ENCODE data around the gene ZNF474.

The ZNF474 gene

DNA sequence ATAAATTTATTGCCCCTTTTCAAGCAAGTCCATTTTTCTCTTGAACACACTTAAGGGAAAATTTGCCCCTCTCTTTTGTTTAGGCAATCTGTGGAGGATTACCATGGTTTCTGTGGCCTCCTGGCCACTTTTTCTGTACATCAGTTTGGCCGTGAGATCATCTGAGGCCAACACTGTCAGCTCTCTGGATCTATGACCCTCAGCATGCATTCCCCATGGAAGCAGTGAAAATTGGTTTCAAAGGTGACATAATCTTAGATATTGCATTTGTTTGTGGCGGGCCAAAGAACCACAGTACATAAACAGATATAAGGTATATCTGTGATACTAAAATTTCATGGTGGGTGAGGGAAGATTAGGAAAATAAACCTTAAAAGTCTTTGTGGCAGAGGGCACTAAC, 4.6 kb upstream of the ZNF474 start:
- no peak for TF ChIP-seq CTCF (conservative IDR thresholded peaks at IDR 0.05; ENCODE audit: control insufficient read depth, insufficient read depth, low read depth, low read length)
- H3K4me3 ChIP-seq (ENCODE audit: control insufficient read depth, low read depth, low read length): no peak overlapping the region
- no peak for DNase-seq (ENCODE audit: low read depth)

DNA sequence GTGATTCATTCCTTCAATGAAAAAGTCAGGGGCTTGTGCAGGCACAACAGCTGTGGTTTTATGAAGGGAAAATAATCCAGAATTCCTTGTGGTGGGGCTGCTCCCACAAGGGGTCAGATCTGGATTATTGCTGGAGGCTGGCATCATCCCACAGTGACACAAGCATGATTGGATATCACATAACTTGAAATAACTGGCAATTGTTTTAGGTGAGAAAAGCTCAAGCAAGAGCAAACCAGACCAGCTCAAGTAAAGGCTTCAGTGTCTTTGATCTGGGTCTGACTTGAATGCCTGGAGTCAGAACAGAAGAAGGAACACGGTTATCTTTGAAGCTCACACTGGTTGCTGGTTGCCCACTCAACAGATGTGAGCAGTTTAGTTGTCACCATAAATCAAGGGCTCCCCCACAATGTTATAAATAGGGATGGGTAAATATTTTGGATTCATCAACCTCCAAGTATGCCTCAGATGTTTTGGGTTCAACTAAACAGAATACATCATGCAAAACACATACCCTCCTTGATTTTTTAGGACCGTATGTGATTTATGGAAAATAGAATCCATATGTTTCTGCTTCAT, 3.1 kb upstream of the ZNF474 start:
- no peak for TF ChIP-seq CTCF (conservative IDR thresholded peaks at IDR 0.05; ENCODE audit: control insufficient read depth, insufficient read depth, low read depth, low read length)
- H3K4me3 ChIP-seq (ENCODE audit: control insufficient read depth, low read depth, low read length): no peak overlapping the region
- peak; percentile 69 for DNase-seq (ENCODE audit: low read depth)

GRCh38 chr5:122126756-122127321, 2.5 kb upstream of the ZNF474 start:
- peak; percentile 38 for DNase-seq (ENCODE audit: low read depth)
- TF ChIP-seq CTCF (conservative IDR thresholded peaks at IDR 0.05; ENCODE audit: control insufficient read depth, insufficient read depth, low read depth, low read length): no peak
- H3K4me3 ChIP-seq (ENCODE audit: control insufficient read depth, low read depth, low read length): no peak overlapping the region

- TF ChIP-seq CTCF (conservative IDR thresholded peaks at IDR 0.05; ENCODE audit: control insufficient read depth, insufficient read depth, low read depth, low read length): no peak
- no peak for DNase-seq (ENCODE audit: low read depth)
- no peak overlapping the region for H3K4me3 ChIP-seq (ENCODE audit: control insufficient read depth, low read depth, low read length)
These were observed 806 bp downstream of the ZNF474 start for GRCh38 chr5:122130152-122130551.

GRCh38 chr5:122137702-122138101, 8.4 kb downstream of the ZNF474 start:
- no peak for TF ChIP-seq CTCF (conservative IDR thresholded peaks at IDR 0.05; ENCODE audit: control insufficient read depth, insufficient read depth, low read depth, low read length)
- no peak overlapping the region for H3K4me3 ChIP-seq (ENCODE audit: control insufficient read depth, low read depth, low read length)
- DNase-seq (ENCODE audit: low read depth): no peak

- DNase-seq (ENCODE audit: low read depth): no peak
- no peak overlapping the region for H3K4me3 ChIP-seq (ENCODE audit: control insufficient read depth, low read depth, low read length)
- TF ChIP-seq CTCF (conservative IDR thresholded peaks at IDR 0.05; ENCODE audit: control insufficient read depth, insufficient read depth, low read depth, low read length): no peak
These were observed 9.0 kb downstream of the ZNF474 start for GRCh38 chr5:122138356-122138755.

Data from fibroblast of mammary gland (primary cell).